ENCODE results near the gene SAP25. TPM values are rescaled to one million over a fixed set of nuclear protein-coding genes. Genes with fewer than 3 reads are reported as not detected.

The SAP25 gene
- total and polyA plus RNA-seq, 2 of the 8 experiments (the other 6 are each of a cell fraction or from before 2014, with no cell fraction given): 3.6 to 5.8 TPM

- no peak for TF ChIP-seq EGR1 (IDR thresholded peaks at IDR 0.05; ENCODE audit: borderline replicate concordance, low read depth, low read length)
- TF ChIP-seq, protein P1, sequence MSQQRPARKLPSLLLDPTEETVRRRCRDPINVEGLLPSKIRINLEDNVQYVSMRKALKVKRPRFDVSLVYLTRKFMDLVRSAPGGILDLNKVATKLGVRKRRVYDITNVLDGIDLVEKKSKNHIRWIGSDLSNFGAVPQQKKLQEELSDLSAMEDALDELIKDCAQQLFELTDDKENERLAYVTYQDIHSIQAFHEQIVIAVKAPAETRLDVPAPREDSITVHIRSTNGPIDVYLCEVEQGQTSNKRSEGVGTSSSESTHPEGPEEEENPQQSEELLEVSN (IDR thresholded peaks at IDR 0.05): no peak
- TF ChIP-seq RBBP5 (IDR thresholded peaks at IDR 0.05; ENCODE audit: borderline replicate concordance, low read depth, low read length): 0 out of 2 replicates have a peak, but pooled peaks have one; percentile 43
- TF ChIP-seq TAF1 (IDR thresholded peaks at IDR 0.05; ENCODE audit: low read depth, low read length): peak; percentile 41; the same call in 1 of the 2 replicates
Measured at GRCh38 chr7:100584683-100585510, 11.2 kb upstream of the SAP25 start (continued).
